ENCODE measurements around the gene SPON1. TPM values are rescaled to one million over a fixed set of nuclear protein-coding genes. Genes with fewer than 3 reads are reported as not detected.

The SPON1 gene
- total RNA-seq, 6 donors from 2014 or later, result 12.6 to 68.9 (median 56.3) TPM

DNA sequence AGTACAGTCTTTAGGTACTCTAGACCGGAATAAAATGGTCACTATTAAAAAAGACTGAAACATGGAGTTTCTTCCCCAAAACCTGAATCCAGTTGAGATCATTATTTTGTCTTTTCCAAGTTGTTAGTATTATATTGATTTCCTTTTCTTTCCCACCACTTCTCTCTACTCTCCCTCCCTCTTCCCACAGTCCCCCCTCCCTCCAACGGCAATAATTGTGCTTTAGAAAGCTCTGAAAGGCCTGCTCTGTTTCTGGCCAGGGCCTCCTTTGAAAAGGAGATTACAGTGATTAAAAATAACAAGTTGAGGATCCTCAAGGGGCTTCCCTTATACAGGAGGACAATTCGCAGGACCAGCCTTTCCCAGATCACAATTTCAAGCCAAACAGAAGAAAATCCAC is 3.5 kb downstream of the SPON1 start:
- TF ChIP-seq POLR2AphosphoS5 (IDR thresholded peaks at IDR 0.05), result no peak
- TF ChIP-seq POLR2A (IDR thresholded peaks at IDR 0.05), result no peak
- TF ChIP-seq, protein P1, sequence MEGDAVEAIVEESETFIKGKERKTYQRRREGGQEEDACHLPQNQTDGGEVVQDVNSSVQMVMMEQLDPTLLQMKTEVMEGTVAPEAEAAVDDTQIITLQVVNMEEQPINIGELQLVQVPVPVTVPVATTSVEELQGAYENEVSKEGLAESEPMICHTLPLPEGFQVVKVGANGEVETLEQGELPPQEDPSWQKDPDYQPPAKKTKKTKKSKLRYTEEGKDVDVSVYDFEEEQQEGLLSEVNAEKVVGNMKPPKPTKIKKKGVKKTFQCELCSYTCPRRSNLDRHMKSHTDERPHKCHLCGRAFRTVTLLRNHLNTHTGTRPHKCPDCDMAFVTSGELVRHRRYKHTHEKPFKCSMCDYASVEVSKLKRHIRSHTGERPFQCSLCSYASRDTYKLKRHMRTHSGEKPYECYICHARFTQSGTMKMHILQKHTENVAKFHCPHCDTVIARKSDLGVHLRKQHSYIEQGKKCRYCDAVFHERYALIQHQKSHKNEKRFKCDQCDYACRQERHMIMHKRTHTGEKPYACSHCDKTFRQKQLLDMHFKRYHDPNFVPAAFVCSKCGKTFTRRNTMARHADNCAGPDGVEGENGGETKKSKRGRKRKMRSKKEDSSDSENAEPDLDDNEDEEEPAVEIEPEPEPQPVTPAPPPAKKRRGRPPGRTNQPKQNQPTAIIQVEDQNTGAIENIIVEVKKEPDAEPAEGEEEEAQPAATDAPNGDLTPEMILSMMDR (IDR thresholded peaks at IDR 0.05), result no peak
- TF ChIP-seq EP300 (IDR thresholded peaks at IDR 0.05), result no peak
- no peak for DNase-seq
- 74 to 78% methylated on average over 3 of the region's 3 CpGs for WGBS, 2 donors
- Histone ChIP-seq H3K4me1 (peaks cover 0 to 24% (median 11%) of the 10 kb centered on the region in 4 donors), H3K27me3 (peaks cover 0 to 24% (median 7%) of the 10 kb centered on the region in 4 donors), H3K9me3 (no peaks in the 10 kb centered on the region), H3K4me3 (peak overlapping the region in 1 of 4 donors; percentile 46), H3K27ac (peak overlapping the region in 1 of 4 donors; percentile 24), H3K36me3 (no peaks in the 10 kb centered on the region)
- no peak for ATAC-seq (ENCODE audit: low FRiP score in 2 of 2)

- WGBS, 2 donors, result 85 to 90% methylated on average over 1 of the region's 1 CpG
- H3K9me3 ChIP-seq, result no peaks in the 10 kb centered on the region
- ATAC-seq (ENCODE audit: low FRiP score in 2 of 2), result no peak
- DNase-seq, result no peak
- H3K4me1 ChIP-seq, result peaks cover 0 to 26% (median 12%) of the 10 kb centered on the region in 4 donors
- no peak for TF ChIP-seq POLR2A (IDR thresholded peaks at IDR 0.05)
- TF ChIP-seq, protein P1 (IDR thresholded peaks at IDR 0.05), result no peak
- TF ChIP-seq EP300 (IDR thresholded peaks at IDR 0.05), result no peak
- no peak for TF ChIP-seq POLR2AphosphoS5 (IDR thresholded peaks at IDR 0.05)
- H3K4me3 ChIP-seq, result no peak overlapping the region
- no peaks in the 10 kb centered on the region for H3K36me3 ChIP-seq
- H3K27ac ChIP-seq, result no peak overlapping the region
- H3K27me3 ChIP-seq, result peaks cover 0 to 24% (median 7%) of the 10 kb centered on the region in 4 donors
Measured at GRCh38 chr11:13966486-13966885, 4.0 kb downstream of the SPON1 start.

- WGBS, 2 donors, result 32 to 43% methylated on average over 2 of the region's 2 CpGs
- no peaks in the 10 kb centered on the region for H3K36me3 ChIP-seq
- H3K9me3 ChIP-seq, result no peaks in the 10 kb centered on the region
- peaks cover 0 to 8% (median 3%) of the 10 kb centered on the region in 4 donors for H3K4me1 ChIP-seq
- H3K4me3 ChIP-seq, result no peak overlapping the region
- TF ChIP-seq, protein P1 (IDR thresholded peaks at IDR 0.05), result peak in 2 of 6 experiments; percentile 20 to 32
- TF ChIP-seq POLR2A (IDR thresholded peaks at IDR 0.05), result no peak
- DNase-seq (peak in 1 of 2 donors; percentile 46), ATAC-seq (ENCODE audit: low FRiP score in 2 of 2) (no peak)
- H3K27ac ChIP-seq, result no peak overlapping the region
- no peaks in the 10 kb centered on the region for H3K27me3 ChIP-seq
Measured at GRCh38 chr11:13970986-13971385, 8.5 kb downstream of the SPON1 start.

DNA sequence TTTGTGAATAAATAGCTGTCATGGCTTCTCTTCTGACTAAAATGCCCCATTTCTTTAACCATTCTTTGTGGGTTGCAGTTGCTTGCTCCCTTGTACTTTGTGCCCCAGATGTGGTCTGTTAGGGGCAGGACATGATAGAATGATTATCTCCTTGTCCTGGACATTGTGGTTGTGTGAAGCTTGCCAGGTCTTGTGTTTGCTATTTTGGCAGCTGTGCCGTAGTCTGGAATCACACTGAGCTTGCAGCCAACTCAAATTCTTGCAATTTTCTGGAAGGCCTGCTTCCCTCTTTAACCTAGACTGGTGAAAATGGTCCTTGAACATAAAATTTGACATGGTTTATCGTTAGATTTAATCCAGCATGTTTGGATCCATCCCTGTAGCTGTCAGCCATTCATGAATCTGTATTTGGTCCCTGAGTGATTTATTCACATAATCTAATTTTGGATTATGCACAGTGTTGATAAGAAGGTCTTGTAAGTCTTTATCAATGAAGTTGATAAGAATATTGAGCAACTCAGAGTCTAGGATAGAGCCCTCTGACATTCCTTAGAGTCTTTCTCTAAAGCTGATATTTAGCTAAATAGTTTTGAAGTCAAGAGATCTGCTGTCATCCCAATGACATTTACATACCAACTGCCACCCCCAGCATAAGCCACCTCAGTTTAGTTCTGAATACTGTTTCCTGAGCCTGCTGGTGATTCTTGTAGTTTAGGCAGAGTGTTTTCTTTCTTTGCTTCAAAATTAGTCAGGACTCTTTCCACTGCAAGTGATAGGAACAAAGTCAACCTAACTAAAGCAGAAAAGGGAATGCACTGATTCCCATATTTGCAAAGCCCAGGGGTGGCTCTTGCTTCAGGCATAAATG is 9.8 kb downstream of the SPON1 start:
- Histone ChIP-seq H3K4me1 (peaks cover 0 to 8% (median 3%) of the 10 kb centered on the region in 4 donors), H3K4me3 (no peak overlapping the region), H3K36me3 (no peaks in the 10 kb centered on the region), H3K27me3 (no peaks in the 10 kb centered on the region), H3K9me3 (no peaks in the 10 kb centered on the region), H3K27ac (no peak overlapping the region)
- TF ChIP-seq POLR2A (IDR thresholded peaks at IDR 0.05), result no peak
- TF ChIP-seq, protein P1 (IDR thresholded peaks at IDR 0.05), result no peak
- TF ChIP-seq POLR2AphosphoS5 (IDR thresholded peaks at IDR 0.05), result no peak
- TF ChIP-seq EP300 (IDR thresholded peaks at IDR 0.05), result no peak
- WGBS, 2 donors, result 66 to 75% methylated on average over 2 of the region's 2 CpGs
- no peak for DNase-seq
- ATAC-seq (ENCODE audit: low FRiP score in 2 of 2), result peak in 1 of 2 donors; percentile 82
